Measurements from ENCODE around the gene CAMSAP3. TPM values are rescaled to one million over a fixed set of nuclear protein-coding genes. Genes with fewer than 3 reads are reported as not detected.

CAMSAP3 gene
- total RNA-seq, 1 experiment from 2014 or later: 28.4 TPM

GRCh38 chr19:7657131-7657751, 61.6 kb downstream of the CAMSAP3 start:
- H3K9ac ChIP-seq (ENCODE audit: extremely low read depth, insufficient read length, low read length): no peak overlapping the region
- H3K36me3 Mint-ChIP-seq (ENCODE audit: insufficient read depth in 1 of 3, low read depth in 3 of 3): no peaks in the 10 kb centered on the region
- H3K27ac ChIP-seq (ENCODE audit: insufficient read length, low read depth, low read length): no peak overlapping the region
- H4K8ac ChIP-seq (replicated peaks; ENCODE audit: insufficient read length, low read depth, low read length): no peak overlapping the region
- no peak overlapping the region for H2BK12ac ChIP-seq (ENCODE audit: insufficient read length, low read depth, low read length)
- DNase-seq: no peak
- no peak for TF ChIP-seq CTCF (conservative IDR thresholded peaks at IDR 0.05)
- no peak overlapping the region for H3T11ph ChIP-seq (ENCODE audit: low read length)
- H3K56ac ChIP-seq (ENCODE audit: insufficient read length, low read depth, low read length): no peak overlapping the region
- H3K9me3 ChIP-seq (ENCODE audit: control insufficient read depth, low read depth, low read length): no peaks in the 10 kb centered on the region
- H3K27me3 ChIP-seq (ENCODE audit: insufficient read depth, low read length): peaks cover 4% of the 10 kb centered on the region; the same call in 1 of the 2 replicates
- H2BK20ac ChIP-seq (ENCODE audit: low read depth, low read length, poor library complexity, severe bottlenecking): no peak overlapping the region
- H3K23me2 ChIP-seq (ENCODE audit: insufficient read length, low read depth, low read length, poor library complexity, severe bottlenecking): no peaks in the 10 kb centered on the region
- no peak overlapping the region for H2AK5ac ChIP-seq (ENCODE audit: insufficient read length, low read length)
- H3K4me1 ChIP-seq (ENCODE audit: insufficient read depth, low read length): no peaks in the 10 kb centered on the region
- no peak overlapping the region for H2AFZ ChIP-seq (ENCODE audit: low read length)
- no peak overlapping the region for H2BK5ac ChIP-seq (ENCODE audit: insufficient read length, low read length)
- no peak overlapping the region for H2BK120ac ChIP-seq (ENCODE audit: low read depth, low read length, poor library complexity, severe bottlenecking)
- peaks cover 89% of the 10 kb centered on the region for H3K27me3 Mint-ChIP-seq (ENCODE audit: low read depth)
- no peak overlapping the region for H3K4me2 ChIP-seq (ENCODE audit: insufficient read depth, insufficient read length, low read length)
- H3K23ac ChIP-seq (ENCODE audit: insufficient read length, low read depth, low read length): no peak overlapping the region
- no peak overlapping the region for H3K14ac ChIP-seq (ENCODE audit: insufficient read depth, low read length)
- no peak overlapping the region for H2BK15ac ChIP-seq (ENCODE audit: low read depth, low read length)
- H4K91ac ChIP-seq (ENCODE audit: insufficient read length, low read depth, low read length): no peak overlapping the region
- peaks cover 2 to 6% of the 10 kb centered on the region in 2 experiments for H3K4me1 Mint-ChIP-seq
- H3K18ac ChIP-seq (ENCODE audit: insufficient read length, low read depth, low read length): peak overlapping the region; percentile 38
- no peaks in the 10 kb centered on the region for H3K79me1 ChIP-seq (ENCODE audit: insufficient read depth, low read depth, low read length, poor library complexity, severe bottlenecking)
- no peaks in the 10 kb centered on the region for H3K79me2 ChIP-seq (ENCODE audit: insufficient read depth, low read length)
- no peak overlapping the region for H3K4me3 Mint-ChIP-seq
- H3K27ac Mint-ChIP-seq: no peak overlapping the region
- H4K5ac ChIP-seq (ENCODE audit: insufficient read length, low read depth, low read length): no peak overlapping the region
- H3K9me3 Mint-ChIP-seq: peaks cover 0 to 3% of the 10 kb centered on the region in 2 experiments; a peak in 2 of 5 replicates
- H4K20me1 ChIP-seq (ENCODE audit: control insufficient read depth, insufficient read depth, insufficient read length): no peaks in the 10 kb centered on the region
- WGBS (ENCODE audit: extremely low coverage, insufficient read length, low lambda C conversion rate): no CpG with 5 or more reads among the region's 14 CpGs
- no peak overlapping the region for H3K4ac ChIP-seq (ENCODE audit: low read depth, low read length)

Data from H9 (cell line).